GM20000 (cell line): Measurements from ENCODE around the gene PPARD.
"Not testable (repeated sequence)": the region's sequence is repeated elsewhere in the genome, so short reads cannot be mapped to it uniquely, and the experiment has no call there.

Experiments
- DNase-seq: peaks from one replicate; pipeline ENCODE4 v3.0.0; 2012; ENCODE audit warnings: low spot score
- TF ChIP-seq, protein P1 (sequence below): IDR thresholded peaks from 2 replicates; pipeline ENCODE4 v1.5.1; 2012; ENCODE audit warnings: mild to moderate bottlenecking, control low read depth; ENCODE audit errors: extremely low read depth, missing control alignments

Gene PPARD

DNA sequence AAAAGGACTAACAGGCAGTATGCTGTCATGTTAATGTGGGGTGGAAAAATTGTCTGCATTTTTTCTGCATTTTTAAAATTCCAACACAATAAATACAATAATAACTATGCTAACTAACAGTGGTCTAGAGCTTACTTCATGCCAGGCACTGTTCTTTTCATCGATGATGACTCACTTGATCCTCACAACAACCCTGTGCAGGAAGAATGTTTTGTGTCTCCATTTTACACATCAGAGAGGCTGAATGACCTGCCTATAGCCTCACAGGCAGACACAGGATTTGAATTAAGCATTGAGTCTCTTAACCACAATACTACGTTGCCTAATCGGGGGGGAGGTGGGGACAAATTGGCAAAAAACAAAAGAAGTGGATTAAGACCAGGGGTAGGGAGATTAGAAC lies 82.9 kb downstream of the PPARD start:
- DNase-seq: no peak
- TF ChIP-seq, protein P1, sequence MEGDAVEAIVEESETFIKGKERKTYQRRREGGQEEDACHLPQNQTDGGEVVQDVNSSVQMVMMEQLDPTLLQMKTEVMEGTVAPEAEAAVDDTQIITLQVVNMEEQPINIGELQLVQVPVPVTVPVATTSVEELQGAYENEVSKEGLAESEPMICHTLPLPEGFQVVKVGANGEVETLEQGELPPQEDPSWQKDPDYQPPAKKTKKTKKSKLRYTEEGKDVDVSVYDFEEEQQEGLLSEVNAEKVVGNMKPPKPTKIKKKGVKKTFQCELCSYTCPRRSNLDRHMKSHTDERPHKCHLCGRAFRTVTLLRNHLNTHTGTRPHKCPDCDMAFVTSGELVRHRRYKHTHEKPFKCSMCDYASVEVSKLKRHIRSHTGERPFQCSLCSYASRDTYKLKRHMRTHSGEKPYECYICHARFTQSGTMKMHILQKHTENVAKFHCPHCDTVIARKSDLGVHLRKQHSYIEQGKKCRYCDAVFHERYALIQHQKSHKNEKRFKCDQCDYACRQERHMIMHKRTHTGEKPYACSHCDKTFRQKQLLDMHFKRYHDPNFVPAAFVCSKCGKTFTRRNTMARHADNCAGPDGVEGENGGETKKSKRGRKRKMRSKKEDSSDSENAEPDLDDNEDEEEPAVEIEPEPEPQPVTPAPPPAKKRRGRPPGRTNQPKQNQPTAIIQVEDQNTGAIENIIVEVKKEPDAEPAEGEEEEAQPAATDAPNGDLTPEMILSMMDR: no peak

- TF ChIP-seq, protein P1: no peak
Measured at GRCh38 chr6:35426074-35426473, 83.7 kb downstream of the PPARD start.

DNA sequence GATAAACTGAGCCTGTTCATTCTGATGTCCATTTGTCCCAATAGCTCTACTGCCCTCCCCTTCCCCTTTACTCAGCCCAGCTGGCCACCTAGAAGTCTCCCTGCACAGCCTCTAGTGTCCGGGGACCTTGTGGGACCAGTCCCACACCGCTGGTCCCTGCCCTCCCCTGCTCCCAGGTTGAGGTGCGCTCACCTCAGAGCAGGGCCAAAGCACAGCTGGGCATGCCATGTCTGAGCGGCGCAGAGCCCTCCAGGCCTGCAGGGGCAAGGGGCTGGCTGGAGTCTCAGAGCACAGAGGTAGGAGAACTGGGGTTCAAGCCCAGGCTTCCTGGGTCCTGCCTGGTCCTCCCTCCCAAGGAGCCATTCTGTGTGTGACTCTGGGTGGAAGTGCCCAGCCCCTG lies 85.1 kb downstream of the PPARD start:
- TF ChIP-seq, protein P1: no peak
- no peak for DNase-seq

More at GRCh38 chr6:35426074-35426473, 83.7 kb downstream of the PPARD start:
- DNase-seq: no peak

DNA sequence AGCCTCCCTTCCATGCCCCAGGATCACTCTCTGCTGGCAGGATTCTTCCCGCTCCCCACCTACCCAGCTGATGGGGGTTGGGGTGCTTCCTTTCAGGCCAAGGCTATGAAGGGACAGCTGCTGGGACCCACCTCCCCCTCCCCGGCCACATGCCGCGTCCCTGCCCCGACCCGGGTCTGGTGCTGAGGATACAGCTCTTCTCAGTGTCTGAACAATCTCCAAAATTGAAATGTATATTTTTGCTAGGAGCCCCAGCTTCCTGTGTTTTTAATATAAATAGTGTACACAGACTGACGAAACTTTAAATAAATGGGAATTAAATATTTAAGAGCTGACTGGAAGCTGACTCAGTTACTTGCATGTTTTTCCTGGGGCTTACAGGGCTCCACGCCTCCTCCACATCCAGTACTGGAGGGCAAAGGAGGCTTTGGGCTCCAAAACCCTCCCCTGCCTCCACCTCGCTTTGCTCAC lies 85.5 kb downstream of the PPARD start:
- no peak for DNase-seq
- TF ChIP-seq, protein P1: no peak

DNA sequence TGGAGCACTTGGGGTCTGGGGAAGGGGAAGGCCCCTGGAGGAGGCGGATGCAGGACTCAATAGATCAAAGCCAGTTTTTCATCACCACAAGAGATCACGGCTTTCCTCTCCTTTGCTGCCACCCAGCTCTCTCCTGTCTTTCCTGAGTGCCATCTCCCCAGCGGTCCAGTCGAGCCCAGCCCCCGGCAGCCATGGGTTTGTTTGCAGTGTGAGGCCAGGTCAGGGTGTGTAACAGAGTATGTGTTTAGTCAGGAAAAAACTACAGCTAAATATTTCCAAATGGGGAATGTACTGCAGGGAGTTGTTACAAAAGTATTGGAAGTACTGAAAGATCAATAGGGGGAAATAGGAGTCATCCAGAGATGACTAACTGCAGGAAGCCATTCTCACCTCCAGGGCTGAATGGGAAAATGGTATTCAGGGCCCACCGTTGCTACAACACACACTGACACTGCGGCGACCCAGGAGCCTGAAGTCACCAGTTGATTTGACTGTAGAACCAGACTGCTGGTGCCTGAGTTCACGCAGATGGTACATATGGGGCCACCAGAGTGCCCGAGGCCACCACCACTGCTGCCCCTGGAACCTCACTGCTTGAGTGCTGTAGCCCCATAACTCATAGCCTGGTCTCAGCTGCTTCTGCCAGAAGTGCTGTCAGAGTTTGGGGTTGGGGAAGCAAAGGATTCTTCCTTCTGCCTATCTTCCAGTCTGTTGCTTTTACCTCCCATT lies 86.2 kb downstream of the PPARD start:
- TF ChIP-seq, protein P1: no peak
- no peak for DNase-seq

- TF ChIP-seq, protein P1: no peak
- DNase-seq: no peak
Measured at GRCh38 chr6:35429463-35429862, 87.1 kb downstream of the PPARD start.

DNA sequence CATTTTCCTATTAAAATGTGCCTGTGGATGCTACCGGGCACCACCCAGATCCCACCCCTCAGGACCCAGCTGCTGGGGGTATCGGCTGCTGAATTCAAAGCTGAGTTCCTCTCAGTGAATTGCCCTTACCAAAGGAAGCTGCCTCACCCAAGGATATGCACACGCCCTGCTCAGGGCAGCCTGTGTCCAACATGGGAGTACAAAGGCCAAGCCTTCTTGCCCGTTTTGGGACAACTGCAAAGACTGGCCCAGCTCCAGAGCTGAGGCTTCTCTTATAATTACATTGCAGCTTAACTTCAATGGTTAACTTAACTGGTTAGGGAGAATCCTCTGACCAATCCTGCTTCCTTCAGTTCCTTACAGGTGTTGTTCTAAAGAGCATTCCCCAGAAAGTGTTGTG lies 89.9 kb downstream of the PPARD start:
- DNase-seq: no peak
- TF ChIP-seq, protein P1: no peak

DNA sequence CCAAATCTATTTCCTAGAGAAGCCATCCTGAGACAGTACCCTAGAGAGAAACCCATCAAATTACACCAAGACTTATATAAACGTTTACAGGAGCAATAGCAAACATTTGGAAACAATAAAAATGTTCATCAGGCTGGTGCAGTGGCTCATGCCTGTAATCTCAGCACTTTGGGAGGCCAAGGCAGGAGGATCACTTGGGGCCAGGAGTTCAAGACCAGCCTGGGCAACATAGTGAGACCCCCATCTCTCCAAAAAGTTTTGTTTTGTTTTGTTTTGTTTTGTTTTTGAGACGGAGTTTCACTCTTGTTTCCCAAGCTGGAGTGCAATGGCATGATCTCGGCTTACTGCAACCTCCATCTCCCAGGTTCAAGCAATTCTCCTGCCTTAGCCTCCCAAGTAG lies 90.3 kb downstream of the PPARD start:
- DNase-seq: not testable (repeated sequence)
